NCI-H748 treated with DMSO at 0.1 percent for 48 hours (cell line): ENCODE results near the gene SIPA1.
"Not testable (repeated sequence)": the region's sequence is repeated elsewhere in the genome, so short reads cannot be mapped to it uniquely, and the experiment has no call there.

Experiments used
- DNase-seq: peaks from one replicate; lab custom pipeline; 2025; lab: John Stamatoyannopoulos, UW

SIPA1 gene

DNA sequence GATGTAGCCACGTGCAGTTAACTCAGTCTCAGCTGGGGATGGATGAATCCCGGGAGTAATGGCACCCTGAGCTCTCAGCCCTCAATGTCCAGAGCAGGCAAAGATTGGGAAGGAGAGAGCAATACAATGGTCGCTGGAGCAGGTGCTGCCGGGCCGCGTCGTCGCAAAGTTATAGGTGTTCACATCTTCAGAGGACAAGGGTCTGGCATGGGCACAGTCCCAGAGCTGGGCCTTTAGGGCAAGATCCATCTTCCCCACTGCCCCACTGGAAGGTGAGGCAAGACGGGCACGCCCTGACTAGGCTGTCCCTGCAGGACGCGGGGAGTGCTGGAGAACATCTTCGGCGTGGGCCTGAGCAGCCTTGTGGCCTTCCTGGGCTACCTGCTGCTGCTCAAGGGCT, 14.7 kb upstream of the SIPA1 start:
- DNase-seq: no peak

DNA sequence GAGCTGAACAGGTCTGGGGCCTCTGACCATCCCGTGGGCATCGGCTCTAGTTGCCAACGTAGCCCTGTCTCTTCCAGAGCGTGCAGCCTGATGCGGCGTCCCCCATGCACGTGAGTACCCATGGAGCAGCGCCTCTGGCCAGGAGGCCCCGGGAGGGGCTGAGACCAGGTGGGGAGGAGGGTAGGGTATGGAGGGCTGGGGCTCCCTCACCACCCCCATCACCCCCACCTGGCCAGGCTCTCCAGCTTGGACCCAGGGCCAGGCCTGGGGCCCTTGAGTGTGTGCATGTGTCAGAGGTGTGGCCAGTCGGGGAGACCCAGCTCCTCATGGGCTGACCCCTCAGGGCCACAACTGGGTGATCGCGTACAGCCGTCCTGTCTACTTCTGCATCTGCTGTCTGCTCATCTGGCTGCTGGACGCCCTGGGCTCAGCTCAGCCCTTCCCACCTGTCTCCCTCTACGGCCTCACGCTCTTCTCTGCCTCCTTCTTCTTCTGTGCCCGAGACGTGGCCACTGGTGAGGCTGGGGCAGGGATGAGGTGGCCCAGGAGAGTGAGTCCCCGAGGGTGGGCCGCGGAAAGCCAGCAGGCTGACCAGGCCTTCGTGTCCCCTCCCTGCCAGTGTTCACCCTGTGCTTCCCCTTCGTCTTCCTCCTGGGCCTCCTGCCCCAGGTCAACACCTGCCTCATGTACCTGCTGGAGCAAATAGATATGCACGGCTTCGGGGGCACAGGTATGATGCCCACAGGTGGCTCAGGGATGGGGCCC, 13.9 kb upstream of the SIPA1 start:
- DNase-seq: no peak

DNA sequence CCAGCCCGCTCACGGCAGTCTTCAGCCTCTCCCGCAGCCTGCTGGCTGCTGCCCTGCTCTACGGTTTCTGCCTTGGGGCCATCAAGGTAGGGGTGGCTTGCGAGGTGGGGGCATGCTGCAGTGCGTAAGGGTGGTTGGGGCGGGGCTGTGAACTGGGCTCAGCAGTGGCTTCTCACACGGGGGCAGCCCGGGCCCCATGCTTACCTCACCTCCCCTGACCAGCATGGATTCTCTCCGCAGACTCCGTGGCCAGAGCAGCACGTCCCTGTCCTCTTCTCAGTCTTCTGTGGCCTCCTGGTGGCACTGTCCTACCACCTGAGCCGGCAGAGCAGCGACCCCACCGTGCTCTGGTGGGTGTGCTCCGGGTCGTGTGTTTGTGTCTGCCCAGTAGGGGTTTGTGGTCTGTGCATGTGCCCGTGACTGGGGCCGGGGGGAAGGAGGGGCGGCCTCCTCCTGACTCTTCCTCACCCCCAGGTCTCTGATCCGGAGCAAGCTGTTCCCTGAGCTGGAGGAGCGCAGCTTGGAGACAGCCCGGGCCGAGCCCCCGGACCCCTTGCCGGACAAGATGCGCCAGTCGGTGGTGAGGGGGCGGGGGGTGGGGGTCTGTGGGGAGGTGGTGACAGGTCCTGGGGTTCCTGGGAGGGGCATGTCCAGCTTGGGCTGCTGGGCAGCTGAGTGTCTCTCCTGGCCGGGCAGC, 12.8 kb upstream of the SIPA1 start:
- DNase-seq: no peak

DNA sequence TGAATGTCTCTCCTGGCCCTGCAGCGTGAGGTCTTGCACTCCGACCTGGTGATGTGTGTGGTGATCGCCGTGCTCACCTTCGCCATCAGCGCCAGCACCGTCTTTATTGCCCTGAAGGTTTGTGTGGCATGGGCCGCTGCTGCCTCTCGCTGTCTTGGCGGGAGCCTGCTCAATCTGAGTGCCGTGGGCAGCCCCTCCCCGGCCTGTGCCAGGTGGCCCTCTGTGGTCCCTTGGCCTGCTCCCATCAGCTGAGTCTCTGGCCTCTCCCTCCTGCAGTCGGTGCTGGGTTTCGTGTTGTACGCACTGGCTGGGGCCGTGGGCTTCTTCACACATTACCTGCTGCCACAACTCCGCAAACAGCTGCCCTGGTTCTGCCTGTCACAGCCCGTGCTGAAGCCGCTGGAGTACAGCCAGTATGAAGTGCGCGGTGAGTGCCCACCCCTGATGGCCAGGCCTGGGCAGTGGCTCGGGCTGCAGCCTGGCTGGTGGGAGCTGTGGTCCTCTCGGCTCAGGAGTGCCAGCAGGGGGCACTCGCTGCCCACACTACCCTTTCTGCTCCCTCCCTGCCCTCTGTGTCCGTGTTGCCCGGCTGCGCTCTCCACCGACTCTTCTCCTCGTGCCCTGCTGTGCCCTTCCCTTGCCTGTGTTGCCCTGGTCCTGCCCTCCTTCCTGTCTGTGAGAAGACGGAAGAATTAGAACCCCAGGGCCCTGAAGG, 12.1 kb upstream of the SIPA1 start:
- peak; percentile 0 for DNase-seq

DNA sequence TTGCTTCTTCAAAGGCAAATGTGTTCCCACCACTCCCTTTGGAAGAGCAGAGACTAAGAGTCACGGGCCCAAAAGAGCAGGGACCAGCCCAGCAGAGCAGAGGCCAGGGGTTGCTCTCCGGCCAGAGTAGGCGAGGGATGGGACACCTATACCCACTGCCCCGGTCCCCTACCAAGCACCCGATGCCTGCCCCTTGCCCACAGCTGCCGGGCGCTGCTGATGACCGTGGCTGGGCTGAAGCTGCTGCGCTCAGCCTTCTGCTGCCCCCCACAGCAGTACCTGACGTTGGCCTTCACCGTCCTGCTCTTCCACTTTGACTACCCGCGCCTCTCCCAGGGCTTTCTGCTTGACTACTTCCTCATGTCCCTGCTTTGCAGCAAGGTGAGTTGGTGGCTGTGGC, 10.7 kb upstream of the SIPA1 start:
- no peak for DNase-seq

DNA sequence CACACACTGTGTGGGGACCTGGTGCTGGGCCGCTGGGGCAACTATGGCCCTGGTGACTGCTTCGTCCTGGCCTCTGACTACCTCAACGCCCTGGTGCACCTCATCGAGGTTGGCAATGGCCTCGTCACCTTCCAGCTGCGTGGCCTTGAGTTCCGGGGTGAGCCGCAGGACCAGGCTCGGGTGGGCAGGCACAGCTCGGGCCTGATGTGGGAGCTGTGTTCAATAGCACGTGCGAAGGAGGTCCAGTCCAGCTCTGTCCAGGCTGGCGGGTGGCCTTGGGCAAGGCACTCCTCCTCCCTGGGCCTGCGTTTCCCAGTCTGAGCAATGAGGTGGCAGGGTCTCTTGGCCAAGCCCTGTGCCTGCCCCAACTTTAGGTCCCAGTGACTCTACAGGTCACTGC, 8.3 kb upstream of the SIPA1 start:
- no peak for DNase-seq

DNA sequence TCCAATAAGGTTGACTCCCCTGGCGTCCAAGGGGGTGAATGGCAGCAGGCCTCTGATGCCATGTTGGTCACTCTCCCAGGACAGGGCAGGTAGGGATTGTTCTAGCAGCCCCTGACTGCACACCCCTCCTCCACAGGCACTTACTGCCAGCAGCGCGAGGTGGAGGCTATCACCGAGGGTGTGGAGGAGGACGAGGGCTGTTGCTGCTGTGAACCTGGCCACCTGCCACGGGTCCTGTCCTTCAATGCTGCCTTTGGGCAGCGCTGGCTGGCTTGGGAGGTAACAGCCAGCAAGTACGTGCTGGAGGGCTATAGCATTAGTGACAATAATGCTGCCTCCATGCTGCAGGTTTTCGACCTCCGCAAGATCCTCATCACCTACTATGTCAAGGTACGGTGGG, 7.7 kb upstream of the SIPA1 start:
- no peak for DNase-seq

DNA sequence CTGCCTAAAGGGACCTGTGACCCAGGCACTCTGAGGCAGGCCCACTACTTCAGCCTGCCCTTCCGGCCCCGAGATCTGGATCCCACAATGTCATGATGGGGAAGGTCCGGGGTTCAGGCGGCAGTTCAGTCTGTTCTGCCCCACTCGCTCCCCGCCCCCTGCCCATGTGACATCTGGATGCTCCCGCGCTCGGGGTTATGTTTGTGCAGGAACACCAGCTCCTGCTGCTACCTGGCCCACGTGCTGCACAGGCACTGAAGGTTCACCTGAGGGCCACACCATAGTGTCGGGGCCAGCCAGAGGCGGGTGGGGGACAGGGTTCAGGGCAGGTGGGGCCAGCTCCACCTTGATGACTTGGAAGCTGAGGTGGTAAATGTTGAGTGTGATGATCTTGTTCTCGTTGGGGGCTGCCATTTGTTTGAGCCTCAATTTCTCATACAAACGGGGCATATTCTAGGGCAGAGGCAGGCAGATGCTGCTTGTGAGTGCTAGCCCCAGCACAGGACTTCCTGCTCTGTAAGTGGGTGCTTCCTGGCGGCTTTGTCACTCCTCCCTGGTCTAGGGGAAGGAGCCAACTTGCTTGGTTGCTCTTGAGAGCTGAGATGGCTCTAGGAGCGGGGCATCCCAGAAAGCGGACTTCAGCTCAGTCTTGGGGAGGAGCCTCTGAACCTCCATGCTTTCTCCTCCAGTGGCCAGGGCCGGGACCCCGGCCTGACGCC, 4.4 kb upstream of the SIPA1 start:
- DNase-seq: no peak

DNA sequence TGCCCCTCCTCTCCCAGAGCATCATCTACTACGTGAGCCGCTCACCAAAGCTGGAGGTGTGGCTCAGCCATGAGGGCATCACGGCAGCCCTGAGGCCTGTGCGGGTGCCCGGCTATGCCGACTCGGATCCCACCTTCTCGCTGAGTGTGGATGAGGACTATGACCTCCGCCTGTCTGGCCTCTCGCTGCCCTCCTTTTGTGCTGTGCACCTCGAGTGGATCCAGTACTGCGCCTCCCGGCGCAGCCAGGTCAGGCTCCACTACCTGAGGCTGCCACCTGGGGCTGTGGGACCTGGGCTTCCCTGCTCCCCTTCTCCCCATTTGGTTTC, 3.8 kb upstream of the SIPA1 start:
- no peak for DNase-seq

DNA sequence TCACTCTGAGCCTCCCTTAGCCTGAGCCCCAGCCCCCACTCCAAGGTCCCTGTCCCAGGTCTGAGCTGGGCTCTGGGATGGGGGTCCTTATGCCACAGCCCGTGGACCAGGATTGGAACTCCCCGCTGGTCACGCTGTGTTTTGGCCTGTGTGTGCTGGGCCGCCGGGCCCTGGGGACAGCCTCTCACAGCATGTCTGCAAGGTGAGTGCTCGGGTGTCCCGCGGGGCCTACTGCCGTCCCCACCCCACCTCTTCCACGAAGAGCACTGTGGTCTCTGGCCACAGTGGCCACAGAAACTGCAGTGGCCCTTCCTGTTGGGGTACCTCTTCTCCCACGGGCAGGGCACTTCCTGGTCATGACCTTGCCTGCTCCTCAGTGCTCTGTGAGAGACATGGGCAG, 3.5 kb upstream of the SIPA1 start:
- DNase-seq: no peak

DNA sequence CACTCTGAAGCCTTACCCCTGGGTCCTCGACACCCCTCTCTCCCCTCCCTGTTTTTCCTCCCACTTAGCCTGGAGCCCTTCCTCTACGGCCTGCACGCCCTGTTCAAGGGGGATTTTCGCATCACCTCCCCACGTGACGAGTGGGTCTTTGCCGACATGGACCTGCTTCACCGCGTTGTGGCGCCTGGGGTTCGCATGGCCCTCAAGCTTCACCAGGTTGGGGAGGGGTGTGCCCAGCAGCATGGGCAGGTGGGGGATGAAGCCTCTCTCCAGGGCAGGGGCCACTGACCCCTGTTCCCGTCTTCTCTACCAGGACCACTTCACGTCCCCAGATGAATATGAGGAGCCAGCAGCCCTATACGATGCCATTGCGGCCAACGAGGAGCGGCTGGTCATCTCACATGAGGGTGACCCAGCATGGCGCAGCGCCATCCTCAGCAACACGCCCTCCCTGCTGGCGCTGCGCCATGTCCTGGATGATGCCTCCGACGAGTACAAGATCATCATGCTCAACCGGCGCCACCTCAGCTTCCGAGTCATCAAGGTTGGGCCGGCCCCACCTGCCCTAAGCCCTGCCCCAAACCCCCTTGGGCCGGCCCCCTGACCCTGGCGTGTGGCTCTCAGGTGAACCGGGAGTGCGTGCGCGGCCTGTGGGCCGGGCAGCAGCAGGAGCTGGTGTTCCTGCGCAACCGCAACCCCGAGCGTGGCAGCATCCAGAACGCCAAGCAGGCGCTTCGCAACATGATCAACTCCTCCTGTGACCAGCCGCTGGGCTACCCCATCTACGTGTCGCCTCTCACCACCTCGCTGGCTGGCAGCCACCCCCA, 2.8 kb upstream of the SIPA1 start:
- DNase-seq: no peak

DNA sequence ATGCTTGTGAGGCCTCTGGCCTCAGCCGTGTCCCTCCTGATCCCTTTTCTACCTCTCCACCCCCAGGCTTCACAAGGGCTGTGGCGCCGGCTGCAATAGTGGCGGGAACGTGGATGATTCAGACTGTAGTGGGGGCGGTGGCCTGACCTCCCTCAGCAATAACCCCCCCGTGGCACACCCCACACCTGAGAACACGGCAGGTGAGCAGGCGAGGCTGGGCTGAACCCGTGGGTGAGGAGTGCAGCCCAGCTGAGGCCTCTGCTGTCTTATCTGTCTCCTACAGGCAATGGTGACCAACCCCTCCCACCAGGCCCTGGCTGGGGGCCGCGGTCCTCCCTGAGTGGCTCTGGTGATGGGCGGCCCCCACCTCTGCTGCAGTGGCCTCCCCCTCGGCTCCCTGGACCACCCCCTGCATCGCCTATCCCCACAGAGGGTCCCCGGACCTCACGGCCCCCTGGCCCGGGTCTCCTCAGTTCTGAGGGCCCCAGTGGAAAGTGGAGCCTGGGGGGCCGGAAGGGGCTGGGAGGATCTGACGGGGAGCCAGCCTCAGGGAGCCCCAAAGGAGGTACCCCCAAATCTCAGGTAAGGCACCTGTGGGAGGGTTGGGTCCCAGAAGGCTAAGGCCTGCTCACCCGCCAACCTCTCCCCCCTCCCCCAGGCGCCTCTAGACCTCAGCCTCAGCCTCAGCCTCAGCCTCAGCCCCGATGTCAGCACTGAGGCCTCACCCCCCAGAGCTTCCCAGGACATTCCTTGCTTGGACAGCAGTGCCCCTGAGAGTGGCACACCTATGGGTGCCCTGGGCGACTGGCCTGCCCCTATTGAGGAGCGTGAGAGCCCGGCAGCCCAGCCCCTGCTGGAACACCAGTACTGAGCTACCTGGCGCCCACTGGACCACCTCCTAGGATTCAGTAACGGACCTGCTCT, 1.5 kb upstream of the SIPA1 start:
- DNase-seq: no peak

DNA sequence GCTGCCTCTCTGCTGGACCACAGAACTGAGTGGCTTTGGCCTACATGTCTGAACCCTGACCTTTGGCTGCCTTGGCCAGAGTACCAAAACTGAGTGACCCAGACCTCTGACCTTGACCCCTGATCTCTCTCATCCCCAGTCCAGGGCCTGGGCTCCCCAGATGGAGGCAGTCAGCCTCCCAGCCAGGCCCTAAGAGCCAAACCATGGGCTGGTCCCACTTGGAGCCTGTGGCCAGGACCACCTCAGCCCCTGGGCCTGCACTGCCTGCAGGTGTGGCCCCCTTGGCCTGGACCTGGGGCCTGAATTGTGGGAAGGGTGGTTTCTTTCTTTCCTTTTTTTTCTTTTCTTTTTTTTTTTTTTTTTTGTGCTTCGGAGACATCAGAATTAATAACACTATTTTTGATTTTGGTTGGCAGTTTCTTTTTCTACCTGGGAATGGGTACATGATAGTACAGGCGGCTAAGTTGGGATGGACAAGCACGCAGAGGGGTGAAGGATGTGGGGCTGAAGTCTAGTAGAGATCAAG, 806 bp upstream of the SIPA1 start:
- no peak for DNase-seq

DNA sequence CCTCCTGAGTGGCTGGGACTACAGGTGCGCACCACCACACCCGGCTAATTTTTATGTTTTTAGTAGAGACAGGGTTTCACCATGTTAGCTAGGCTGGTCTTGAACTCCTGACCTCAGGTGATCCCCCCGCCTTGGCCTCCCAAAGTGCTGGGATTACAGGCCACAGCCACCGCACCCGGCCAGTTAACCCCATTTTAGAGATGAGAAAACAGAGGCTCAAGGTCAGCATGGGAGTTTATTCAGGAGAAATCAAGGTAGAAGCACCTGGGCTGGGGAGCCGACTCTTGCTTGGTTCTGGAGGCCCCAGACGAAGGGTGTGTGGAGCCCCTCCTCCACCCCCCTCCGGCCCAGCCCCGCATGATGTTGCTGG, 1.3 kb downstream of the SIPA1 start:
- DNase-seq: not testable (repeated sequence)

DNA sequence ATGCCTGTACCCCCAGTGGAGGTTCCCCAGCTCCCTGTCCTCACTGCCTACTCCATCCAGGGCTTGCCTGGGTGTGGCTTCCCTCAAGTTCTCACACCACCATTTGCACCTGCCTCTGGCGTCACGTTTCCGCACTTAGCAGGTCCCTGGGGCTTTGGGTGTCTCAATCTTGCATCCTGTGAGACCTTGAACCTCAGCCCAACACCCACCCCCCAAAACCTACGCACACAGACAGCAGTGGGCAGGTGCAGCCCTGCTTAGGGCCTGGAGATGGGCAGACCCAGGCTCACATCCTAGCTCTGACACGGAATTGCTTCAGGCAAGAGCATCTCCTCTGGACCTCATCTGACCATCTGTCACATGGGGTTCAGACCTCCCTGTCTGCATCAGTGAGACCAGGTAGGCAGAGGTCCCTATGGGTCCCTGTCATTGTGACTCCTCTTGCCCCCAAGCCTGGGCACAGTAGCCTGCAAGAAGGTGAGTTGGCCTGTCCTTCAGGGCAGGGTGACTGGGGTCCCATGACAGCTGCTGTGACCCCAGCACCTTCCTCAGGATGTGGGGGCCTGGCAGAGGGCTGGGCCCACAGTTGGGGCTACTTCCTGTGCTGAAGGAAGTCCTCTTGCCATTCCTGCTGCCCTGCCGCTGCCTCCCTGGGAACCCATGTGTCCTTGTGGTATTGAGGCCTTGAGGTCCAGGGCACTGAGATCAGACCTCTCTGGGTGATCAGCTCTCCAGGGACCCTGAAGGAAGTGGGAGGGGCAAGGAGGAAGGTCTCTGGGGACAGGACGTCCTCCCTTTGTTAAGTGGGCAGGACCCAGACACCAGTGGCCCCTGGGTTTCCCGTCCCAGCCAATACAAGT, 2.0 kb downstream of the SIPA1 start:
- no peak for DNase-seq

DNA sequence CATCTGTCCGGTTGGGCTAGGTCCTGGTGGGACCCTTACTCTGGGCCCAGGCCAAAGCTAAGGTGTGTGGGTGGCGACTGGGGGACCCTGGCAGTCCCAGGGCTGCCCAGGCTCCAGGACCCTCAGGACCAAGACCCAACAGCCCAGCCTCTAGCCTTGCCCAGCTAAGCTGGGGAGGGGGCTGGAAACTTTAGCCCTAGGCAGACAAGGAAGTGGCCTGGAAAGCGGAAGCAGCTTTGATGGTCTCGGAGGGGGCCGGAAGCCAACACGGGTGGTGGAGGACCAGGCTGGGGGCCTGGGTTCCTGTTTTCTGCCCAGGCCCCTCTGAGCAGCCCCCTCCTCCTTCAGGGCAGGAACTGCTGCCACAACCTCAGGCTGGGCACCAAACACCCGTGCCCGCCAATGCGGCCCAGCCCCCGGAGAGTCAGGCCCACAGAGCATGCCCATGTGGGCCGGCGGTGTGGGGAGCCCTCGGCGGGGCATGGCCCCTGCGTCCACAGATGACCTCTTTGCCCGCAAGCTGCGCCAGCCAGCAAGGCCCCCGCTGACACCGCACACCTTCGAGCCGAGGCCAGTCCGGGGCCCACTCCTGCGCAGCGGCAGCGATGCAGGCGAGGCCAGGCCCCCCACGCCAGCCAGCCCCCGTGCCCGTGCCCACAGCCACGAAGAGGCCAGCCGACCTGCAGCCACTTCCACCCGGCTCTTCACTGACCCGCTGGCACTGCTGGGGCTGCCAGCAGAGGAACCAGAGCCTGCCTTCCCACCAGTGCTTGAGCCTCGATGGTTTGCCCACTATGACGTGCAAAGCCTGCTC, 2.8 kb downstream of the SIPA1 start:
- no peak for DNase-seq

DNA sequence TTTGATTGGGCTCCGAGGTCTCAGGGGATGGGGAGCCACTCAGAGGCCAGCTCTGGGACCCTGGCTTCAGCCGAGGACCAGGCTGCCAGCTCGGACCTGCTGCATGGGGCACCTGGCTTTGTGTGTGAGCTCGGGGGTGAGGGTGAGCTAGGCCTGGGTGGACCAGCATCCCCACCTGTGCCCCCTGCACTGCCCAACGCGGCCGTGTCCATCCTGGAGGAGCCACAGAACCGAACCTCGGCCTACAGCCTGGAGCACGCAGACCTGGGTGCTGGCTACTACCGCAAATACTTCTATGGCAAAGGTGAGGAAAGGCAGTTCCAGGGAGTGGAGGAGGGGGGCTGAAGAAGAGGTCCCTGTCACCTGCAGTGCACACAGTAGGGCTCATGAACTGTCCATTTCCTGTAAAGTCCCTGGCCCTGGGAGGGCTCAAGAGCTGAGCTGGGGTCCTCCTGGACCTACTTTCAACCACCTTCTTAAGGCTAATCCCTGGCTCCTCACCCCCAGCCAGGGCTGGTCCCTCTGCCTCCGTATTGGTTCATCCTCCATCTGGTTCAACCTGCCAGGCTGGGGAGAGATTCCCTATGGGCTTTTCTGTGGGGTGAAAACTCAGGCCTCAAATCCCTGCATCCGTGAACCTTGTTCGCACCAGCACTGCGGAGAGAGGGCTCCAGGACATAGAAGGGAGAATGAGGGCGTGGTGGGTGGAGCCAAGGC, 3.6 kb downstream of the SIPA1 start:
- no peak for DNase-seq
